ENCODE measurements around the gene ST13.
A peak's percentile ranks its signal among the peaks of the same experiment; 100 is the strongest.
"Not testable (repeated sequence)": the region's sequence is repeated elsewhere in the genome, so short reads cannot be mapped to it uniquely, and the experiment has no call there.

ST13 gene
- 127 to 177 (median 170) reads per million in 4 donors for total RNA-seq

DNA sequence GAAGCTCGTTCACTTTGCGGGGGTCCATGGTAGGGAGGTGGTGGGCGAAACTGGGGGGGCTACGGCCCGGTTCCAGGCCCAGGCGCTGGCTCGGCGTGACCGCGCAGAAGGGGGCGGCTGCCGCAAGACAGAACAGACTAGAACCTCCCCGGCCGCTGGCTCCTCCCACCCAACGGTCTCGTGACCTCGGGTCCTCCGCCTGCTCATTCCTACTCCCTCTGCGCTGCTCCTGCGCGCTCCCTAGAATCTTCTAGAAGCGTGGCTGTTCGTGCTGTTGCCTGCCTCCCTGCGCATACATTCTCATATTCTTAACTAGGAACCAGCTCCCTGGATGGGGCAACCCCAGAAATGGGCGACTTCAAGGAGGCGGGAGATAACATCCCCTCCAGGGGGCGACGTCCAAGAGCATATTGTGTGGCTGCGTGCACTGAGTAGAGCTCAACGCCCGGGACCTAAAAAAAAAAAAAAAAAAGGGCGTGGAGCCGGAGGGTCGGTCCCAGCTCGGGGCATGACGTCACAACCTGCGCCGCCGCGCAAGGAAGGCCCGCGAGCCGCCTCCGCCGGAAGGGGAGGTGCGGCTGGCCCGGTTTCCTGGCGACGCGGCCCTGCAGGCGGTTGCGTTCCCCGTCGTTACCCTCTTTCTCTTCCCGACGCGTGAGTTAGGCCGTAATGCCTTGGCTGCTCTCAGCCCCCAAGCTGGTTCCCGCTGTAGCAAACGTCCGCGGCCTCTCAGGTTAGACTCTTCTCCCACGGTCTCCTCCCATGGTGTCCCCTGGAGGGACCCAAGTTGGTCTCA is at the start of gene ST13, which contains the start of gene XPNPEP3:
Gene ST13, minus strand, starts transcription at position 127 of the 796 bp plus-strand sequence. Its CDS starts 99 bp downstream, at position 28.
Gene XPNPEP3, plus strand, starts transcription at position 636 of the 796 bp plus-strand sequence. Its CDS starts 34 bp downstream, at position 670.
- DNase-seq, result peak; percentile 92 to 97 (median 95)

DNA sequence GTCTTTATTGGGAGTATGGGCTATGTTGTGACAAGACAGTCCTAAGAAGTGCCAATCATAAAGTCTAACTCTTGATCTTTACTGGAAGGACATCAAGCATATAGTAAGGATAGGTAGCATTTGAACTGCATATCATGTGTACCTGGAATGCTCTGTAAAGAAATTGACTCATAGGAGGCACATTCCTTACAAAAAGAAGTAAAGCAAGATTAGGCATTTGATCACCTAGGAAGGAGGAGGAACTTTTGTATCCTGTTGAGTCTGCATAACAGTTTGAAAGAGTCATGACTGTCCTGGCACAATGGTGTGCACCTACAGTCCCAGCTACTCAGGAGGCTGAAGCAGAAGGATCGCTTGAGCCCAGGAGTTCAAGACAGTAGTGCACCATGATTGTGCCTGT is 47.7 kb upstream of the ST13 start:
- no peak for DNase-seq

DNA sequence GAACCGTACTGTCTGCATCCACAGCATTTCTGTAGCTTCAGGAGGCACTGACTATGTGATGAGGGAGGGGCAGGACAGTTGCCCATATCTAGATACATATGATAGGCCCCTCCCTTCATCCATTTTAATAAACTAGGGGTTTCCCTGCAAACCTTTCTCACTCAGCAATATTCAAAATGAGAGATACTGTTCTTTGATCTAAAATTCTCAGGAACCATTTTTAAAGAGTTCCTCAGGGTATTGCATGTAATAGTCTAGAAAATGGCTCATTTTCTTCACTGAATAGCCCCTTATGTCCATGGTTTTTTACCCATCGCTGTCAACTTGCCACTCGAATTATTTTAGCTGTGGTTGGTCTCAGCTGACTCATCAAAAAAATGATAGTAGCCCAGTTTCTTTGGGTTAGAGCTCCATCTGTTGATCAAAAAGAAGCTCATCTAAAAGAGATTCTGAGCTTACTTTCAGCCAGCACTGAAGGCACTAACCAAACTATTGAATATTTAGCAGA is 42.5 kb upstream of the ST13 start:
- DNase-seq, result peak in 2 of 5 donors; percentile 13 to 66

DNA sequence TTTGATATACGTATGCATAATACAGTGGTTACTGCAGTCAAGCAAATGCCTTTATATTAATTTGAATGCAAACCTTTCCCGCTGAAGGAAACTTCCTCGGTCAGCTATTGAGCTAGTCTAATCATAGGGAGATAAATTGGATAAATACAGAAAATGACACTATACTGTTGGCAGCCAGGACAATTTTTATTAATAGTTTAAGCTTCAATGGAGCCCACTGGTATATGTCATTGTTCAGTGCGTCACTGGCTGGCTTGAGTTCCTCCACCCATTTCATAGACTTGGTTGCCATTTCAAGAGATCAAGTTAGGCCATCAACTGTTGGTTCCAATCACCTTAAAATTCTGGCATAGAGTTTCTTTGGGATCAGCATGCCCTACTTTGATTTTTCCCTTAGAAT is 38.0 kb upstream of the ST13 start:
- DNase-seq, result no peak

DNA sequence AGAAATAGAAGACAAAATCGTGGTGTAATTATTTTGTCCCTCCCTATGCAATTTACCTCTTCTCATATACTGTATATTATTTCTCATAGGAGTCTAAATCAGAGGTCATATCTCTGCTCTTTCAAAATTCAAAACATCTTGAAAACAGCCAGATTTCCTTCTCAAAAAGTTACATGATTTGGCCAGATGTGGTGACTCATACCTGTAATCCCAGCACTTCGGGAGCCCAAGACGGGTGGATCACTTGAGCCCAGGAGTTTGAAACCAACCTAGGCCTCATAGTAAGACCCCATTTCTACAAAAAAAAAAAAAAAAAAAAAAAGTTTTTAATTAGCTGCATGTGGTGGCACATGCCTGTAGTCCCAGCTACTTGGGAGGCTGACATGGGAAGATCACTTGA is 34.4 kb upstream of the ST13 start:
- DNase-seq, result no peak

DNA sequence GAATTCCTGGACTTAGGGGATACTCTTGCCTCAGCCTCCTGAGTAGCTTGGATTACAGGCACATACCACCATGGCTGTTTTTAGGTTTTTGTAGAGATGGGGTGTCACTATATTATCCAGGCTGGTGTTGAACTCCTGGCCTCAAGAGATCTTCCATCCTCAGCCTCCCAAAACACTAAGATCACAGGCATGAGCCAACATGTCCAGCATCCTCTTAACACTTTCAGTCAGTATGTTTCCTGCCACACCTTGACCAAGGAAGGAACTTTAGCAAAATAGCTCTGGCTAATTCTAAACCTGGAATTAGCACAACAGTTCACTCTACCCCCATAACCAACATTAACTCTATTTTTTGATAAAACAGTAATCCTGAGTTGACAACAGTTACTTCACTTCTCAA is 32.7 kb upstream of the ST13 start:
- DNase-seq, result no peak

DNA sequence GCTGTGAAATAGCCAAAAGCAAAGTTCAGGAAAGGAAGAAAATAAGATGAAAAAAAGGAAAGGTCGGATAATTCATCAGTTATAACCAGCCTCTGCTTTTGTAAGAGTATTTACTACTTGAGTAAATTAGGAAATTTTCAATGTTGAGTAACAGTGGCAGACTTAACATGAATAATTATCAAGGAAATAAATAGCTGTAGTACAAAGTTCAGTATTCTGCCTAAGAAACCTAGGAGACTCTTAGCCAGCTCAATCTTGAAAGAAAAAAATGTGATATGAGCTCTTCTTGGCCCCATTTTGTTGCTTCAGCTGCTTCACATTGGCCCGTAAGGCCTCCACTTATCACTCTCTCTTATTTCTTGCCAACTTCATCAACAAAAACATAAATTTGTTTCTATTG is 22.5 kb upstream of the ST13 start:
- DNase-seq, result no peak

DNA sequence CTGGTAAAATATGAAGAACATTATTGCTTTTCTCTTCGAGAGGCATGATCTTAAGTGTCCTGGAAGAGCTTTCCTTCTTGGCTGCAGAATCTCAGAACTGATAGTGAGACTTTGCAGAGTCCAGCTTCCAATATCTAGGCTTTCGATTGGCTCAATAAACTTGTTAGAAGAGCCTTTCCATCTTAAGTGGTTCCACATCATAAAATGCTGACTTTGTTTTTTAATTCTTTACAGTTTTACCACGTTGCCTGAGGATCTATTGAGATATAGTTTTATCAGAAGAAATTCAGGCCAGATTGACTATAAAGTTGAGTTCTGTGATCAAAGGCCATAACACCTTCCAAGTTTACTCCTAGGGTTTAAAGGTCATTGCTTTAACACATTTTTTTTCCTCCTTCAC is 21.0 kb upstream of the ST13 start:
- DNase-seq, result no peak

DNA sequence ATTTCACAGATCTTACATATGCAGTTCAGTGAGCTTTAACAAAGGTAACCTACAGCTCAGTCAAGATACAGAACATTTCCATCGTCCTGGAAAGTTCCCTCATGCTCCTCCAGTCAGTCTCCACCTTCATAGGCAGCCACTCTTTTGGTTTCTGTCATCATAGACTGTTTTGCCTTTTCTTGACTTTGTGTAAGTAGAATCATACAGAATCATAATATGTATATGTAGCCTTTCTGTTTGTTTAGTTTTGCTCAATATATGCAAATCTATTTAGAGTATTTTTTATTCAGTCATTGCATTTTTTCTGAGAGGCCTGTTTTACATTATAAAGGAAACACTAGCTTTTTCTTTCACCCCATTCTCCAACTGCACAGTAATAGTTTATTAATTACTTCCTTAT is 20.5 kb upstream of the ST13 start:
- DNase-seq, result no peak

DNA sequence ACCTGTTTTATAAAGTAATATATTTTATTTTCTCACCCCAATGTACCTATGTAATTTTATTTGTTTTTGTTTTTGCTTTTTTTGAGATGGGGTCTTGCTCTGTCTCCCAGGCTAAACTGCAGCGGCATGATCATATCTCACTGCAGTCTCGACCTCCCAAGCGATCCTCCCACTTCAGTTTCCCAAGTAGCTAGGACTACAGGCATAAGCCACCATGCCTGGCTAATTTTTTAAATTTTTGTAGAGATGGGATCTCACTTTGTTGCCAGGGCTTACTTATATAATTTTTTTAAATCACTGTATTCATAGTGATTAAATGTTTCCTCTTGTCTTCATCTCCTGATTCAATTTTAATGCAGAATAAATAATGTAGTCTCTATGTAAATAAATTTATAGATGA is 18.7 kb upstream of the ST13 start:
- no peak for DNase-seq

DNA sequence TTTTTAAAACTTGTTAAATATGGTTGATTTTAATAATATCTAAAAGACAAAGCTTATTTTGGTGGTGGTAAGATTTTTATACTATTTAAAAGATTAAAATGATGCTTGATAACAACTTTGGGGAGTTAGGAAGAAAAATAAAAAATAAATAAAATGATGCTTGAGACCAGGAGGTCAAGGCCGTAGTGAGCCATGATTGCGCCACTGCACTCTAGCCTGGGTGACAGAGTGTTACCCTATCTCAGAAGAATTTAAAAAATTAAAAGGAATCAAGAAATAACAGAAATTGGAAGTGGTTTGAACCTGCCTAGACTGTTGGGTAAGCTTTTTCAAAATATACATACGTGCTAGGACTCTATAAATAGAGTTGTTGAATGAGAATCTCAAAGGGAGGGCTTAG is 17.6 kb upstream of the ST13 start:
- DNase-seq, result no peak

DNA sequence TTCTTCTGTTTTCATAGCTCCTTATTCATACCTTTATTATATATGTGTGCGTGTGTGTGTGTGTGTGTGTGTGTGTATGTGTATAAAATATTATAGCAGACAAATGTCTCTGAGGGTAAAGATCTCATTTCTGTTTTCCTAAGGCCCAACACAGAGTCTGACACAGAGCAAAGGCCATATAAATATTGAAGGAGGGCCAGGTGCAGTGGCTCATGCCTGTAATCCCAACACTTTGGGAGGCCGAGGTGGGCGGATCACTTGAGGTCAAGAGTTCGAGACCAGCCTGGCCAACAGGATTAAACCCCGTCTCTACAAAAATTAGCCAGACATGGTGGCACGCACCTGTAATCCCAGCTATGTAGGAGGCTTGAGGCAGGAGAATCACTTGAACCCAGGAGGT is 11.9 kb upstream of the ST13 start:
- DNase-seq, result not testable (repeated sequence)

DNA sequence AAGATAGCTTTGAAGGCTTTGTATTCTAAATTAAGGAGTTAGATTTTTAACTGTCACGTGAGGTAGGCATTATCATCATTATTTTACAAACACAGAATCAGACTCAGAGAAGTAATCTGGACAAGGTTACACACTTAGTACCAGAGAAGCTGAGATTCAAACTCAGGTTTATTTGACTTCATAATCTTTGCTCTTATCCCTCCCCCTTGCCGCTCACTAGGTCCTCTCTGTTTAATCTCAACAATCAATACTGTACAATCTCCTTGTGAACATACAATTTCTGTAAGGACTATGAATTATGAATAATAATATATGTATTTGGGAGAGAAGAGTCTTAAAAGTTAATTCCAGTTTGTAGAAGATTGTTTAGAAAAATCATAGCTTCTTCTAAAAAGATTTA is 10.7 kb upstream of the ST13 start:
- no peak for DNase-seq

DNA sequence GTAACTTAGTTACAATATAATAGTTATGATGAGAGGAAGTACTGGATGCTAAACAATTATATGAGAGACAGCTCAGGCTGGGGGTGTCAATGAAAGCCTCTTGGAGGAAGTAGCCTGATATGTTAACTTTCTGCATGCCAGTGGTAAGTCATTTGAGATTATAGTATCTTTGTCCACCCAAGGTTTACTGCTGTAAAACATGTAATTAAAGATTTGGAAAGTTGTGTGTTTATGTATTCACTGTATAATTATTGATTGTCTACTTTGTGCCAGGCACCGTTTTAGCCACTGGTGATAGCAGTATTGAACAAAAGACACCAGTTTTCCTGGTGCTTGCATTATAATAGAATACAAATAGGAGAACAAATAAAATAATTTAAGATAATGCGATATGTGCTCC is 6.1 kb upstream of the ST13 start:
- no peak for DNase-seq

DNA sequence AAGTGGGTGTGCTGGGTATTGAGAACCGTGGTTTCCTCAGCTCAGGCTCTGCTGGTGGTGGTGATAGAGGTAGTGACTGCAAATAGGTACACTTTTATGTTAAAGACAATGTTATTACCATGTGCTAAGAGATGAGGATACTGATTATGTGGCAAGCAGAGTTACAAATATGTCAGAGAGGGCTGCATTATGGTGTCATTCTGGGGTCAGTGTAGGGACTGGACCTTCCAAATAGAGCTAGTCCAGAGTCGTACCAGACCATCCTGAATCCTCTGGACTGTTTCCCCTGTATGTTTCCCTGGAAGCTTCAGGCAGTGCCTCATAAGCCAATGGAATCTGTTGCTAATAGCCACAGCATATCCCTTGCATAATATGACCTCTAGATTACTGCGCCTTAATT is 5.6 kb upstream of the ST13 start, which contains the start of gene DNAJB7:
Gene DNAJB7, minus strand, starts transcription at position 101 of the 400 bp plus-strand sequence. CDS start 119 bp downstream, outside the sequence.
- no peak for DNase-seq

DNA sequence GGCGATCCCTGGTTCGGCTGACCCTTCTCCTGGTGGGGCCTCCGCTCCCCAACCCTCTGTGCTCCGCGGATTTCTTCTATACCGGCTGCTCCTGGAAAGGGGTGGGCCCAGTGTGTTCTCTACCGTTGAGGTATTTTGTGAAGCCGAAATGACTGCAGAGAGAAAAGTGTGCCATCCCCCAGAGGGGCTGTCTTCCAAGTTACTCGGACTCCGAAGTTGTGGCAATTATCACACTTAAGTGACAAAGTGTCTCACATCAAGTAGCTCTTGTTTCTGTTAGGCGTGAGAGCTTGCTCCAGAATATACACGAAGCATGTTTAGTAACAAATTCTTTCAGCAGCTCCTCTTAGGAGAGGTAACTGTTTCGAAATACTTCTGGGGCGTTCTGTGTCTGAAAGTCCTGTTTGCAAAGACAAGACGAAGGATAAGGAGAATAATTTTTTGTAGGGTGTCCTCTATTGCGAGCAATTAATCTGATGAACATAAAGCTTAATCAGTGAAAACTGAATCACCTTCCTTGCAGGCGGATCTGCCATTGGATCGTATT is 943 bp upstream of the ST13 start:
- peak in 1 of 5 donors; percentile 6 for DNase-seq

DNA sequence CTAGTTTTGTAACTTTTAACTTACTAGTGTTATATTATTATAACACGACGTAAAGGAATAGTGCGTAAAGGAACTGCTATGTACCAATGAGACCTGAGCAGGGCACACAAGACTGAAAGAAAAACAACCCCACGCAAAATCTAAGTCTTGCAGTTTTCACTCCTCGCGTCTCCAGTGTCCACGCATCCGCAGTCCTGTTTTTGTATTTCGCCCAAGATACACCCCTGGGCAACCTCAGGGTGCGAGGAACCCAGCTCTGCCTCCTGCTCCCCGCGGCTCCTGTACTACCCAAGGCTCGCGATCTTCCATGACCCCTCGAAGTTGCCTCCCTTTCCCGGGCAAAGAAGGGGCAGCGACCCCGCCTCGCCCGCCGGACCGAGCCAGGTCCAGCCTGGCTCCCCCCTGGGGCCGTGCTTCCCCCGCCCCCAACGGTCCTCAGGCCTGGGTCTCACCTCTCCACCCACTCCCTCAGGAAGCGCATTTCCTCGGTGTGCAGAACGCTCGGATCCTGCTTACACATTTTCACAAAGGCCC is 393 bp downstream of the ST13 start:
- peak in 3 of 5 donors; percentile 17 to 30 (median 20) for DNase-seq

DNA sequence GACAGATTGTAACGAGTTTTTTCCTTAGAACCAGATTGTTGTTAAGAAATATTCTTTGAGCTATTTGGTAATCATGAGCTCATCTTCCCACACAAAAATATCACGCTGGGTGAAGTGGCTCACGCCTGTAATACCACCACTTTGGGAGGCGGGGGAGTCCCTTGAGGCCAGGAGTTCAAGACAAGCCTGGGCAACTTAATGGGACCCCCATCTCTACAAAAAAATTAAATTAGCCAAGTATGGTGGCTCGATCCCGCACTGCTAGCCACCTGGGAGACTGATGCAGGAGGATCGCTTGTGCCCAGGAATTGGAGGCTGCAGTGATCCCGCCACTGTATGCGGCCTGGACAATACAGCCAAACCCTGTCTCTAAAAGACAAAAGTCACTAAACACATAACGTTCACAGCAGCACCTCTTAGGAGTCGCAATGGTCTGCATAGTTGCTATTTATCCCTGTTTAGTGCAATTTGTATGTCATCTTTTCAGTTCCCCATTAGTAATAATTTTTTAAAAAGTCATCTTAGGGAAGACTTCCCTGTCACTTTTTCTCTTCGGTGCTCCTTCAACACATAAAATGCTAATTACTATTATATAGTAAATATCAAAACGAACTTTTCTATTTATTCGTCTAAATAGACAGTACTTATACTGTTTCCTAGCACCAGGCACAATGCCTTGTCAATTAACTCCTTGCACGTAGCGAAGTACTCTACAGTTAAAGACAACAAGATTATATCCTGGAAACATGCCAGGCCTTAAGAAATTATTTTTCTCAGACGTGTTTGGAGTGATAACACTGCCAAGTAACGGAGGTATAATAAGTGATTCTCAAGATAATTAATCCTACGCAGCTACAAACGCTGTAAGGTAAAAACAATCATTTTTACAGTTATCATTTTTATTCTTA is 1.1 kb downstream of the ST13 start:
- no peak for DNase-seq

DNA sequence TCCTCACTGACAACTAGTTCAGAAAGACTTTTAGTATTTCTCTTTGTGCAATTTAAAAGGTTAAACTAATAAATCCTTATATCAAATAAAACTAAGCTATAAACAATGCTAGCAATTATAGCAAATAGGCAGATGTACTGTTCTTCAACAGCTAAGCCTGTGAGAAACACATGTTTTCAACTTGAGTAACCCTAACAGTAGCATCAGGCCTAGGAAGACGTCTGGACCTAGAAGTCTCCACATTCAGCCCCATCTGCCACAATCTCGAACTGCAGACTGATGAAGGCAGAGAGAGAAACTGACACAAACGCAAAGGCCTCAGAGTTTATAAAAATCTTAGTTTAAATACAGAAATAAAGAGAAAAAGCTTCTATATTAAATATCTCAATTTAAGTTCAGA is 2.5 kb downstream of the ST13 start:
- DNase-seq, result no peak

DNA sequence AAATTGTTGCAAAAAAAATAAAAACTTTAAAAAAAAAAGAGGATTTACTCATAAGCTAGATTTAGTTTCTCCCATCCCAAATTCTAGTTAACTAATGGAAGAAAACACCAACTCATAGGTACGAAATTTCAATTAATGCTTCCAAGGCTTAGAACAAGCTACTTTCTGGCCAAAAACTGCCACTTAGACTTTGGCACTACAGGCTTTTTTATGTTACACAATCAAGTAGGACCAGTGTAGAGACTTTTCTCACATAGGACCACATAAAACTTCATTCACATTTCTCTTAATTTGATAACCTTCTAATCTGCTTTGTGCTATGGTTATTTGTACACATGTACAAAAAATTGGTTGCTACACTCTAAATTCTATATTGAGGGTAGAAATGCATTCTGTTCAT is 3.1 kb downstream of the ST13 start:
- DNase-seq, result no peak

DNA sequence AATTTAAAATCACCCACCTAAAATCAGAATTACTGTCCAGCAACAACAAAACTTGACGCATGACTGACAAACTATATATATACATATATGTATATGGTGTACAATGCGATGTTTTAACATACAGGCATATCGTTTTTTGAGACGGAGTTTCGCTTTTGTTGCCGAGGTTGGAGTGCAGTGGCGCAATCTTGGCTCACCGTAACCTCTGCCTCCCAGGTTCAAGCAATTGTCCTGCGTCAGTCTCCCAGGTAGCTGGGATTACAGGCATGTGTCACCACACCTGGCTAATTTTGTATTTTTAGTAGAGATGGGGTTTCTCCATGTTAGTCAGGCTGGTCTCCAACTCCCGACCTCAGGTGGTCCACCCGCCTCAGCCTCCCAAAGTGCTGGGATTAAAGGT is 10.6 kb downstream of the ST13 start:
- DNase-seq, result not testable (repeated sequence)

DNA sequence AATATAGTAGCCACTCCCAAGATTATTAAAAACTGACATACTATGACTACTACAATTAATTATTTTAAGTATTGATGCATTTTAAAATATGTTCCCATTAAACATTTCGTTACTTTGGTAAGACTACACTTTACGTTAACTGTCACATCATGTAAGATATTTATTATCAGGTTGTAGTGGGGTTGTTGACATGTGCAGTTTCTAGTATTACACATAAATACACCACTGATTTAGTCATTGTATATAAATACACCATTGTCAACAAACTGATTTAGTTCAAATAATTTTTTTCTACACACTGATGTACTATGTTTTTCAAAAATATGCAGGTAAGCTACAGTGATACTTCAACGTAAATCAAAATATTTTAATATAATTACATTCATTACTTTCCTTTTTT is 11.5 kb downstream of the ST13 start:
- DNase-seq, result no peak

DNA sequence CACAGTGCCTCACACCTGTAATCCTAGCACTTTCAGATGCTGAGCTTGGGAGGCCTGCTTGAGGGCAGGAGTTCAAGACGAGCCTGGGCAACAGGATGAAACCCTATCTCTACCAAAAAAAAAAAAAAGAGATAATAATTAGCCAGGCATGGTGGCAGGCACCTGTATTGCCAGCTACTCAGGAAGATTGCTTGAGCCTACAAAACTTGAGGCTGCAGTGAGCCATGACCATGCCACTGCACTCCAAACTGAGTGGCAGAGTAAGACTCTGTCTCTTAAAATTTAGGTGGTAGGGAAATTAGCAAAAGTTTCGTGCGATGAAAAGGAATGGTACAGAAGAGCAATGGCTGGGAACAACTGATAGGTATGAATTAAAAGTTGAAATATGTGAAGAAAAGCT is 18.0 kb downstream of the ST13 start:
- DNase-seq, result no peak
